ENCODE measurements around the gene PCDHA1. TPM values are rescaled to one million over a fixed set of nuclear protein-coding genes. Genes with fewer than 3 reads are reported as not detected.

The PCDHA1 gene
- total RNA-seq, 1 donor, result not detected

DNA sequence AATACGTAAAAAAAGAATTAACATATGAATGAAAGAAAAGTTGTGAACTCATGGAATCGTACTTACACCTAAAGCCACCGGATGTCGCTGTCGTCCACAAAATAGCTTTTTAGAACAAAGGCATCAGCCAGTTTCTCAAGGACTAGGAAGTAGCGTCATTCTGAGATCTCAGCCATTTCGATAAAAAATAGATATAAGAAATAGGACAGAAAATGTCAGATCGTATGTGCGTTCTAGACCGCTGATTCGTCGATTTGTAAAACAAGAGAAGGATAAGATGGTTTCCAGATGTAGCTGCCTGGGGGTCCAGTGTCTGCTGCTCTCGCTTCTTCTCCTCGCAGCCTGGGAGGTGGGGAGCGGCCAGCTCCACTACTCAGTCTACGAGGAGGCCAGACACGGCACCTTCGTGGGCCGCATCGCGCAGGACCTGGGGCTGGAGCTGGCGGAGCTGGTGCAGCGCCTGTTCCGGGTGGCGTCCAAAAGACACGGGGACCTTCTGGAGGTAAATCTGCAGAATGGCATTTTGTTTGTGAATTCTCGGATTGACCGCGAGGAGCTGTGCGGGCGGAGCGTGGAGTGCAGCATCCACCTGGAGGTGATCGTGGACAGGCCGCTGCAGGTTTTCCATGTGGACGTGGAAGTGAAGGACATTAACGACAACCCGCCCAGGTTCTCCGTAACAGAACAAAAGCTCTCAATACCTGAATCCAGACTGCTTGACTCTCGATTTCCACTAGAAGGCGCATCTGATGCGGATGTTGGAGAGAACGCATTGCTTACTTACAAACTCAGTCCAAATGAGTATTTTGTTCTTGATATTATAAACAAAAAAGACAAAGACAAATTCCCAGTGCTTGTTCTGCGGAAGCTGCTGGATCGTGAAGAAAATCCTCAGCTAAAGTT lies 70.1 kb downstream of the PCDHA1 start, which contains the start of gene PCDHA10:
PCDHA10 (plus strand) TSS at position 126 of the 903 bp plus-strand sequence; CDS start at position 278, 152 bp downstream.
- no peak within 1 kb of the TSS for H3K4me3 ChIP-seq (ENCODE audit: low read depth, low read length)
- DNase-seq (ENCODE audit: low read depth), result peak; percentile 5
- TF ChIP-seq, protein P1, sequence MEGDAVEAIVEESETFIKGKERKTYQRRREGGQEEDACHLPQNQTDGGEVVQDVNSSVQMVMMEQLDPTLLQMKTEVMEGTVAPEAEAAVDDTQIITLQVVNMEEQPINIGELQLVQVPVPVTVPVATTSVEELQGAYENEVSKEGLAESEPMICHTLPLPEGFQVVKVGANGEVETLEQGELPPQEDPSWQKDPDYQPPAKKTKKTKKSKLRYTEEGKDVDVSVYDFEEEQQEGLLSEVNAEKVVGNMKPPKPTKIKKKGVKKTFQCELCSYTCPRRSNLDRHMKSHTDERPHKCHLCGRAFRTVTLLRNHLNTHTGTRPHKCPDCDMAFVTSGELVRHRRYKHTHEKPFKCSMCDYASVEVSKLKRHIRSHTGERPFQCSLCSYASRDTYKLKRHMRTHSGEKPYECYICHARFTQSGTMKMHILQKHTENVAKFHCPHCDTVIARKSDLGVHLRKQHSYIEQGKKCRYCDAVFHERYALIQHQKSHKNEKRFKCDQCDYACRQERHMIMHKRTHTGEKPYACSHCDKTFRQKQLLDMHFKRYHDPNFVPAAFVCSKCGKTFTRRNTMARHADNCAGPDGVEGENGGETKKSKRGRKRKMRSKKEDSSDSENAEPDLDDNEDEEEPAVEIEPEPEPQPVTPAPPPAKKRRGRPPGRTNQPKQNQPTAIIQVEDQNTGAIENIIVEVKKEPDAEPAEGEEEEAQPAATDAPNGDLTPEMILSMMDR (IDR thresholded peaks at IDR 0.05; ENCODE audit: insufficient read depth, low read depth, low read length), result peak; percentile 8

DNA sequence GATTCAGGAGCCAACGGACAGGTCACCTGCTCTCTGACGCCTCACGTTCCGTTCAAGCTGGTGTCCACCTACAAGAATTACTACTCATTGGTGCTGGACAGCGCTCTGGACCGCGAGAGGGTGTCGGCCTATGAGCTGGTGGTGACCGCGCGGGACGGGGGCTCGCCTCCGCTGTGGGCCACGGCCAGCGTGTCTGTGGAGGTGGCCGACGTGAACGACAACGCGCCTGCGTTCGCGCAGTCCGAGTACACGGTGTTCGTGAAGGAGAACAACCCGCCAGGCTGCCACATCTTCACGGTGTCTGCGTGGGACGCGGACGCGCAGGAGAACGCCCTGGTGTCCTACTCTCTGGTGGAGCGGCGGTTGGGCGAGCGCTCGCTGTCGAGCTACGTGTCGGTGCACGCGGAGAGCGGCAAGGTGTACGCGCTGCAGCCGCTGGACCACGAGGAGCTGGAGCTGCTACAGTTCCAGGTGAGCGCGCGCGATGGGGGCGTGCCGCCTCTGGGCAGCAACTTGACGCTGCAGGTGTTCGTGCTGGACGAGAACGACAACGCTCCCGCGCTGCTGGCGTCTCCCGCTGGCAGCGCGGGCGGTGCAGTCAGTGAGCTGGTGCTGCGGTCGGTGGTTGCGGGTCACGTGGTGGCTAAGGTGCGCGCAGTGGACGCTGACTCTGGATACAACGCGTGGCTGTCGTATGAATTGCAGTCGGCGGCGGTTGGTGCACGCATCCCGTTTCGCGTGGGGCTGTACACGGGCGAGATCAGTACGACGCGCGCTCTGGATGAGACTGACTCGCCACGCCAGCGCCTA lies 71.4 kb downstream of the PCDHA1 start:
- TF ChIP-seq, protein P1 (IDR thresholded peaks at IDR 0.05; ENCODE audit: insufficient read depth, low read depth, low read length), result no peak
- no peak overlapping the region for H3K4me3 ChIP-seq (ENCODE audit: low read depth, low read length)
- no peak for DNase-seq (ENCODE audit: low read depth)

DNA sequence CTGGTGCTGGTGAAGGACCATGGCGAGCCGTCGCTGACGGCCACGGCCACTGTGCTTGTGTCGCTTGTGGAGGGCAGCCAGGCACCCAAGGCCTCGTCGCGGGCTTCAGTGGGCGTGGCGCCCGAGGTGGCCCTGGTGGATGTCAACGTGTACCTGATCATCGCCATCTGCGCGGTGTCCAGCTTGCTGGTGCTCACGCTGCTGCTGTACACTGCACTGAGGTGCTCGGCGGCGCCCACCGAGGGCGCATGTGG lies 72.0 kb downstream of the PCDHA1 start:
- TF ChIP-seq, protein P1 (IDR thresholded peaks at IDR 0.05; ENCODE audit: insufficient read depth, low read depth, low read length), result no peak
- H3K4me3 ChIP-seq (ENCODE audit: low read depth, low read length), result no peak overlapping the region
- DNase-seq (ENCODE audit: low read depth), result no peak

DNA sequence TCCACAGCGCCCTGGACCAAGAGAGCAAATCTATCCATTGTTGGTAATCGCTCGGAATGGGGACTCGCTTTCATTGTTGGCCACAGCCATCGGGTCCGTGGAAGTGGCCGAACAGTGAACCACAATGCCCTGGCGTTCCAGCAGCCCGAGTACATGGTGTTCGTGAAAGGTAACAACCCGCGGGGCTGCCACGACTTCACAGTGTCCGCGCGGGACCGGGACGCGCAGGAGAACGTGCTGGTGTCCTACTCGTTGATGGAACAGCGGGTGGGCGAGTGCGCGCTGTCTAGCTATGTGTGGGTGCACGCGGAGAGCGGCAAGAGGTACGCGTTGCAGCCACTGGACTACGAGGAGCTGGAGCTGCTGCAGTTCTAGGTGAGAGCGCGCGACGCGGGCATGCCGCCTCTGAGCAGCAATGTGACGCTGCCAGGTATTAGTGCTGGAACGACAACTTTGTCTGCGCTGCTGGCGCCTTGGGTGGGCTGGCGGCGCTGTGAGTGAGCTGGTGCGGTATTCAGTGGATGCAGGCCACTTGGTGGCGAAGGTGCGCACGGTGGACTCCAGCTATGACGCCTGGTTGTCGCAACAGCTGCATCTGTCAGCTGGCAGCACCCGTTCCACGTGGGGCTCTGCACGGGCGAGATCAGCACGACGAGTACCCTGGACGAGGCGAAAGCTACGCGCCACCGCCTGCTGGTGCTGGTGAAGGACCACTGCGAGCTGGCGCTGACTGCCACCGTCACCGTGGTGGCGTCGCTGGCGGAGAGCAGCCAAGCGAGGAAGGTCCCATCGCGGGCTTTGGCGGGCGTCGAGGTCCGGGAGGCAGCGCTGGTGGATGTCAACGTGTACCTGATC lies 76.7 kb downstream of the PCDHA1 start:
- TF ChIP-seq, protein P1 (IDR thresholded peaks at IDR 0.05; ENCODE audit: insufficient read depth, low read depth, low read length), result no peak
- no peak for DNase-seq (ENCODE audit: low read depth)
- no peak overlapping the region for H3K4me3 ChIP-seq (ENCODE audit: low read depth, low read length)

DNA sequence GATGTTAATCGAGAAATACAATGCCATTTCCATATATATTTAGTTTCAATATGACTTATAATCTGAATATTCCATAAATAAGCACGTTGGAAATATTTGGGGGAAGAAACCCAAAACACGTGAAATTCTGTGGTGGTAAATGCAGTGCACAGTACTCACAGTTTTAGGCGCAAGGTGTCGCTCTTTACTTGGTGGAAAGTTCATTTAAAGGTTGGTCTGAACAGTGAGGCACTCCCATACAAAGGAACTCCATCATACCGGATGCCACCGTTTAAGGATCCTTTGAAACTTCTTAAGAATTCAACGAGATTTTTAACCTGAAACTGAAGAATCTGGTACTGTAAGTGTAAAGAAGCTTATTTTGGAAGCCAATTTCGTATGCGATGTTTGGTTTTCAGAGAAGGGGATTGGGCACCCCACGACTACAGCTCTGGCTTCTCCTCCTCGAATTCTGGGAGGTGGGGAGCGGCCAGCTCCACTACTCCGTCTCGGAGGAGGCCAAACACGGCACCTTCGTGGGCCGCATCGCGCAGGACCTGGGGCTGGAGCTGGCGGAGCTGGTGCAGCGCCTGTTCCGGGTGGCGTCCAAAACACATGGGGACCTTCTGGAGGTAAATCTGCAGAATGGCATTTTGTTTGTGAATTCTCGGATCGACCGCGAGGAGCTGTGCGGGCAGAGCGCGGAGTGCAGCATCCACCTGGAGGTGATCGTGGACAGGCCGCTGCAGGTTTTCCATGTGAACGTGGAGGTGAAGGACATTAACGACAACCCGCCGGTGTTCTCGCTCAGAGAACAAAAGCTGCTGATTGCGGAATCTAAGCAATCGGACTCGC lies 83.0 kb downstream of the PCDHA1 start, which contains the start of gene PCDHA11:
PCDHA11 (plus strand) TSS at position 237 of the 834 bp plus-strand sequence; CDS start at position 384, 147 bp downstream.
- DNase-seq (ENCODE audit: low read depth), result no peak
- TF ChIP-seq, protein P1 (IDR thresholded peaks at IDR 0.05; ENCODE audit: insufficient read depth, low read depth, low read length), result no peak
- H3K4me3 ChIP-seq (ENCODE audit: low read depth, low read length), result no peak within 1 kb of the TSS

All from fibroblast of villous mesenchyme (primary cell).